Activated naive CD8-positive, alpha-beta T cell treated with anti-CD3 and anti-CD28 coated beads, Interleukin-2, amount 10 ng/mL, durations not matched to agents 7 days and 5 days (primary cell): ENCODE data around the gene HM13. TPM values are rescaled to one million over a fixed set of nuclear protein-coding genes. Genes with fewer than 3 reads are reported as not detected.
"Not testable (repeated sequence)": the region's sequence is repeated elsewhere in the genome, so short reads cannot be mapped to it uniquely, and the experiment has no call there.

Experiments
- ATAC-seq: fragments of 150-1000 bp; cut with Tn5 transposase; one replicate; pipeline ENCODE4 v1.10.0; 2021; ENCODE audit warnings: low read depth, moderate library complexity
- POLR2A ChIA-PET: fragments of 350-600 bp; sonication (Branson Sonifier 250); formaldehyde crosslinking; loops from one replicate; lab custom pipeline; 2021; ENCODE audit warnings: antibody characterized with exemption; lab: Charles Lee
- DNase-seq: peaks from one replicate; pipeline ENCODE4 v3.0.0; 2021
- H3K27ac Mint-ChIP-seq: one replicate; pipeline ENCODE4 v1.8.0; 2022; ENCODE audit warnings: mild to moderate bottlenecking, mixed read lengths
- H3K27me3 Mint-ChIP-seq: one replicate; pipeline ENCODE4 v1.8.0; 2022; ENCODE audit warnings: mild to moderate bottlenecking, moderate library complexity, mixed read lengths
- H3K36me3 Mint-ChIP-seq: one replicate; pipeline ENCODE4 v1.8.0; 2021; ENCODE audit warnings: mild to moderate bottlenecking, mixed read lengths
- H3K4me1 Mint-ChIP-seq: one replicate; pipeline ENCODE4 v1.8.0; 2021; ENCODE audit warnings: mixed read lengths
- H3K4me3 Mint-ChIP-seq: one replicate; pipeline ENCODE4 v1.8.0; 2022; ENCODE audit warnings: mild to moderate bottlenecking, moderate library complexity, mixed read lengths
- H3K9me3 Mint-ChIP-seq: one replicate; pipeline ENCODE4 v1.8.0; 2021; ENCODE audit warnings: mixed read lengths
- total RNA-seq, 2 experiments: library from RNA; stranded (reverse); gene quantifications; one replicate each; pipeline ENCODE4 v1.2.3, GENCODE V29; 2021

HM13 gene
- total RNA-seq, 2 experiments from 2014 or later, result 112 to 120 TPM

DNA sequence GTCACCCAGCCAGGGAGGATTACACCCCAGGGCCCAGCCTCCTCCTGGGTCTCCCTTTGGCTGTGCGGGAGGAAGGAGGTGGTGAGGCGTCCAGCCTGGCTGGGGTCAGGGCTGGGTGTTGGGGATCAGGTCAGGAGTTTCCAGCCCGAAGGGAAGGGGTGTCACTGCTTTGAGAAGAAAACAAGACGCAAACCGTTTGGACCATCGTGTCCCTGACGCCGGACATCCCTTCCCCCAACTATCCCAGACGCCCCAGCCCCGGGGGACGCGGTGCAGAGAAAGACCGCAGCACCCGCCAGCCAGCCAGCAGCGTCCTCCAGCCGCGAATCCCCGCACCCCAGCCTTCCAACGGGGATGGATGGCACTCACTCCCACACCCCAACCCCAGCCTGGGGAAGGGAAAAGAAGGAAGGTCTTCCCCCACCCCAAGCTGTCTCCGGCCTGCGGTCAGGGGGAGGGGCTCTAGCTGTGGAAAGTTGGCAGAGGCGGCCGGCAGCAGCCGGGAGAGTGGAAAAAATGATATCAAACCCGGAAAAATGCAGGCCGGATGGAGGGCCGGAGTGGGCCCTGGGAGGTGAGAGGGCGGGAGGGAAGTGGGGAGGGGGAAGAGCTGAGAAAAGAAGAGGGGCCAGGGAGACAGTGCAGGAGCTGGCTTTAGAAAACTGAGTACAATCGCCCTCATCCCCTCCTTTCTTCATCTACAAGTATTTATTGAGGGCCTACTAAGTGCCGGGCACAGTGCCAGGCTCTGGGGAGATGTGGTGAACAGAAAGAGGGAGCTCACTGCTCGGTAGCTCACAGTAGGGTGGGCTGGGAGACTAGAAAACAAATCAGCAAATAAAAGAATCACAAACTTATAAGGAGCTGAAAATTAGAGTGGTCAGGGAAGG, 28.5 kb upstream of the HM13 start:
- DNase-seq (no peak), ATAC-seq (no peak)
- Mint-ChIP-seq H3K4me3 (no peak overlapping the region), H3K9me3 (no peaks in the 10 kb centered on the region), H3K27me3 (peaks cover 34% of the 10 kb centered on the region), H3K4me1 (peaks cover 3% of the 10 kb centered on the region), H3K36me3 (no peaks in the 10 kb centered on the region), H3K27ac (no peak overlapping the region)
- POLR2A ChIA-PET, result no interaction called here

DNA sequence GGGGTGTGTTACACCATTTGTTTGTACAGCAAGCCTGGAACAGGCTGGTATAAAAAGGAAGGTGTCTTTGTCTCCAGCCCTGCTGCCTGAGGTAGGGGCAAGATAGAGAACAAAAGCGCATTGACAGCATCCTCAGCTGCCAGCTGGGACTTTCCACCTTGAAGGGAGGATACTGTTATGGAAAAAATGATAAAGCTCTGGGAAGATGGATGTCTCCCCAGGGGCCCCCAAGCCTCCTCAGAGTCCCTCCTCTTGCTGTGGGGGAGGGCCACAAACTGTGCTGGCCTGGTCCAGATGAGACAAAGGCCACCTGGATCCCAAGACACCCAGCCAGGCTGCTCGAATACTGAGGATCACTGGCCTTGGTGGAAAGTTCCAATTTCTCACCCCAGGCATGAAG, 26.1 kb upstream of the HM13 start:
- DNase-seq, result no peak
- Mint-ChIP-seq H3K4me3 (no peak overlapping the region), H3K27me3 (peaks cover 27% of the 10 kb centered on the region), H3K36me3 (no peaks in the 10 kb centered on the region), H3K9me3 (no peaks in the 10 kb centered on the region), H3K27ac (no peak overlapping the region), H3K4me1 (peaks cover 3% of the 10 kb centered on the region)
- POLR2A ChIA-PET, result no interaction called here
- no peak for ATAC-seq

DNA sequence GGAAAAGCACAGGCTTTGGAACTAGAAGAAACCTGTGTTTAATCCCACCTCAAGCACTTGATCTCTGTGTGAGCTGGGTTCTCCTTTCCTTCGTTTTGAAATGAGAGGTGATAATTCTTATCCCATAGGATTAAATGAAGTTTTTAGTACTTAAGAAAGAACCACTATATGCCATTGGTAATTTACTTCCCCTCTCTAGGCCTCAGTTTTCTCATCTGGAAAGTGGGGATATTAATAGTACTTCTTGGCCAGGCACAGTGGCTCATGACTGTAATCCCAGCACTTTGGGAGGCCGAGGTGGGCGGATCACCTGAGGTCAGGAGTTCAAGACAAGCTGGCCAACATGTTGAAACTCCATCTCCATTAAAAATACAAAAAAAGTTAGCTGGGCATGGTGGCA, 25.1 kb upstream of the HM13 start:
- peaks cover 3% of the 10 kb centered on the region for H3K4me1 Mint-ChIP-seq
- no peaks in the 10 kb centered on the region for H3K36me3 Mint-ChIP-seq
- peaks cover 29% of the 10 kb centered on the region for H3K27me3 Mint-ChIP-seq
- POLR2A ChIA-PET, result no interaction called here
- H3K27ac Mint-ChIP-seq, result no peak overlapping the region
- ATAC-seq (no peak), DNase-seq (no peak)
- H3K4me3 Mint-ChIP-seq, result no peak overlapping the region
- no peaks in the 10 kb centered on the region for H3K9me3 Mint-ChIP-seq

DNA sequence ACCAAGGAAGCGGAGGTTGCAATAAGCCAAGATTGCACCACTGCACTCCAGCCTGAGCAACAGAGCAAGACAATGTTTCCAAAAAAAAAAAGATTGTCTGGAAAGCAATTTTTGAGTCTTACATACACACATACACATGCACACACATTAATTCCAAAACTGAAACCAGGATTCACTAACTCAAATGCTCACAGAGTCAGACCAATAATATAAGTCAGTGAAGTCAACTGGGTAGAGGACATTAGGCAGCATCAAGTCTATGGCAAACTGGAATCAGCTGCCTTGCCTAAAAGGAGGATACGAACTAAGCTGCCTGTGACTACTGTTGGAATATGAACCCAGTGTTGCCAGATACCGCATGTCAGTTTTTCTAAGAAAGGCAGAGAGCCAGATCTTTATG, 23.5 kb upstream of the HM13 start:
- Mint-ChIP-seq H3K4me3 (no peak overlapping the region), H3K36me3 (no peaks in the 10 kb centered on the region), H3K4me1 (peaks cover 3% of the 10 kb centered on the region), H3K27ac (no peak overlapping the region), H3K27me3 (peaks cover 26% of the 10 kb centered on the region), H3K9me3 (no peaks in the 10 kb centered on the region)
- POLR2A ChIA-PET, result no interaction called here
- ATAC-seq, result no peak
- no peak for DNase-seq

DNA sequence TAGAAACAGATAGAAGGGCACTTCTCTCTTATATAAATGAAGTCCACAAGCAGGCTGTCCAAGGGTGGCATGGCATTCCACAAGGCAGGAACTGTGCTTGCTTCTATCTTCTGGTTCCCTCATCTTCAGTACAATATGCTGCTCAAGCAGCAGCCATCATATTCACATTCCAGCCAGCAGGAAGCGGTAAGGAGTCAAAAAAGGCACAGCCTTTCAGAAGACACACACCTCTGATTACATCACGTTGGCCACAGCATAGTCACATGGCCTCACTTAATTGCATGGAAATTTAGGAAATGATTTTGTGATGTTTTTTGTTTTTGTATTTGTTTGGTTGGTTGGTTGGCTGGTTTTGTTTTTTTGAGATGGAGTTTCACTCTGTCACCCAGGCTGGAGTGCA, 20.1 kb upstream of the HM13 start:
- Mint-ChIP-seq H3K36me3 (no peaks in the 10 kb centered on the region), H3K4me3 (no peak overlapping the region), H3K27me3 (peaks cover 15% of the 10 kb centered on the region), H3K4me1 (no peaks in the 10 kb centered on the region), H3K9me3 (no peaks in the 10 kb centered on the region), H3K27ac (no peak overlapping the region)
- ATAC-seq (no peak), DNase-seq (no peak)
- POLR2A ChIA-PET, result no interaction called here

DNA sequence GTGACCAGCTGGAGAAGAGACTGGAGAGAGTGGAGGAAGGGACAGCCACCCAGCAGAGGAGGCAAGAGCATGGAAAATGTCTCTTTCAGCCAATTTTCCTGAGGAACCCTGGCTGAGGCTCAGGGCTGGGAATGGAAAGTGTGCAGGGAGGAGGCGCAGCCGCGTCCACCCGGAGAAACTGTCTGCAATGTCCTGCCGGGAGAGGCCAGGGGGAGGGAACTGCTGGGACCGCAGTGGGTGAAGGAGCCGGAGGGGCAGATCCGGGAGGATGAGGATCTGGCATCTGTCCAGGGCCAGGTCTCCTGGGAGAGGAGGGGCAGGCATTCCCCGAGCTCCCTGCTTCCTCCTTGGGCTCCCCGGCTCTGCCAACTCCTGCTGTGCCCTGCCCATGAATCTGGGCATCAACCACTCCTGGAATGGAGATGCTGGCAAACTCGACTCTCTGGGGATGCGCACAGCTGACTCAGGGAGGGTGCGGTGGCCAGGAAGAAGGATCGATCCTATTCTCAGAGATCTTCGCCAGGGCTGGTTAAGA, 17.4 kb upstream of the HM13 start:
- Mint-ChIP-seq H3K4me3 (no peak overlapping the region), H3K27ac (no peak overlapping the region), H3K9me3 (no peaks in the 10 kb centered on the region), H3K4me1 (no peaks in the 10 kb centered on the region), H3K36me3 (no peaks in the 10 kb centered on the region), H3K27me3 (peaks cover 15% of the 10 kb centered on the region)
- DNase-seq (no peak), ATAC-seq (no peak)
- POLR2A ChIA-PET, result interaction anchor here (0.6 kb wide), 1 partner anchor 54 kb away, joined by 4 read pairs; no protein-coding TSS in a partner anchor

DNA sequence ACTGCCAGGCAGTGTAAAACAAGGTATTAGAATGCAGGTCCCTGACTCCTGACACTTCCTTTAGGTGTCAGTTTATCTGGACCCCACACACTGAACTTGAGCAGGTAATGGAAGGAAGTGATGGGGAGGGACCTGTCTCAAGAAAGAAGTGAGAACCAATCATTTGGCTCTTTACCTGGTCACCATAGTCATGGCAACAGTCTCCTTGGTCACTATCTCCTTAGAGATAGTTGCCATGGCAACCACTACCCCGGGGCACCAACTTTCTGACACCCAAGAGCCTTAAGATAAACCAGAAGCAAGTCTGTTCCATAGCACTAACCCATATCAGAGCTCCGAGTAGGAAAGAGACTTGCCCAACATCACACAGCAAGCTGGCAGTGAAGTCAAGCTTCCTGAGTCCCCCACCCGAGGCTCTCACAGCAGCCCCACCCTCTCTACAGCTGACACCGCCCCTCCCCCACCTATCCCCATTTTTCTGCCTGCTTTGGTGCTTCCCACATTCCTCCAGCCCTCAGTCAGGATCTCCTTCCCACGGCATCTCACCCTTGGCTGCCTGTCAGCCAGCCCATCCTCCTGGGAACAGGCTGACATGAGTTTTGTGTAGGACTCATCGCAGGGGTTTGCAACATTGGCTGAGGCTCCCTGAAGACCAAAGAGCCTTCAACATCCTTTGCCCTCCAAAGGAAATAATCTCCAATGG, 16.3 kb upstream of the HM13 start:
- Mint-ChIP-seq H3K27me3 (peaks cover 15% of the 10 kb centered on the region), H3K4me3 (no peak overlapping the region), H3K36me3 (no peaks in the 10 kb centered on the region), H3K27ac (no peak overlapping the region), H3K4me1 (no peaks in the 10 kb centered on the region), H3K9me3 (no peaks in the 10 kb centered on the region)
- DNase-seq, result no peak
- no peak for ATAC-seq
- POLR2A ChIA-PET, result no interaction called here

DNA sequence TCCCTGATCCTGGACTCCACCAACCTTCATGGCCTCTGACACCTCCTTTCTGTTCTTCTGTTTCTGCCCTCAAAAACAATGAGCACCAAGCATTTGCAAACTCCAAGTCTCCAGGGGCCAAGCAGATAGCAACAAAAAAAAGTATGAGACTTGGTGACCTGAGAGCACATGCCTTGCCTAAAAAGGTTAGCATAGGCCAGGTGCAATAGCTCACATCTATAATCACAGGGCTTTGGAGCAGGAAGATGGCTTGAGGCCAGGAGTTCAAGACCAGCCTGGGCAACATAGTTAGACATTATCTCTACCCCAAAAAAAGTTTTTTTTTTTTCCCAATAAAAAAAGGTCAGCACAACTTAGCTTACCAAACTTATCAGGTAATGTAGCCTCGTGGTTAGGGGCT, 13.7 kb upstream of the HM13 start:
- no peak for DNase-seq
- H3K27ac Mint-ChIP-seq, result no peak overlapping the region
- peaks cover 2% of the 10 kb centered on the region for H3K4me1 Mint-ChIP-seq
- POLR2A ChIA-PET, result no interaction called here
- H3K36me3 Mint-ChIP-seq, result no peaks in the 10 kb centered on the region
- H3K27me3 Mint-ChIP-seq, result peaks cover 13% of the 10 kb centered on the region
- no peak for ATAC-seq
- H3K4me3 Mint-ChIP-seq, result no peak overlapping the region
- no peaks in the 10 kb centered on the region for H3K9me3 Mint-ChIP-seq

DNA sequence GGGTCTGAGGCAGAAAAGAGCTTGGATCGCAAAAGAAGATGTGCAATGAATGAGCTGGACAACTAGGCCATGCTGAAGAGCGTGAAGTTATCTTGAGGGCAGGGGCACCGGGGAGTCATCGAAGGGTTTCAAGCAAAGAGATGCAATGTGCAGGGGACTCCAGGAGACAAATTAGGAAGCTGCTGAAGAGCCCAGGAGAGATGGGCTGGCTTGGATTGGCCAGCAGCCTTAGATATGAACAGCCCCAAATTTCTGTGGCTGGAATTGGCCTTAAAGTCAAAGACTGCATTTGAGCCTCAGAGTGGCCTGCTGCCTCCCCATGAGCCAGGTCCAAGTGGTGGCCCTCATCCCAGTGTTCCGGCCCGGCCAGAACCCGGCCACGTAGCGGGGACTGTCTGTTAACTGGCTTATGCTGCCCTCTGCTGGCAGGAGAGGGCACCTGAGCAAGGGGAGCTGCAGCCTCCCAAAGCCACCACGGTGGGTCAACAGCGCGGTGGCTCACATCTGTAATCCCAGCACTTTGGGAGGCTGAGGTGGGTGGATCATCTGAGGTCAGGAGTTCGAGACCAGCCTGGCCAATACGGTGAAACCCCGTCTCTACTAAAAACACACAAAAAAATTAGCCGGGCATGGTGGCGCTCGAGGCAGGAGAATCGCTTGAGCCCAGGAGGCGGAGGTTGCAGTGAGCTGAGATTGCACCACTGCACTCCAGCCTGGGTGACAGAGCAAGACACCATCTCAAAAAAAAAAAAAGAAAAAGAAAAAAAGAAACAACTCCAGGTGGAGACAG, 11.2 kb upstream of the HM13 start:
- H3K4me3 Mint-ChIP-seq, H3K9me3 Mint-ChIP-seq, H3K27ac Mint-ChIP-seq, H3K36me3 Mint-ChIP-seq, H3K4me1 Mint-ChIP-seq, H3K27me3 Mint-ChIP-seq: not testable (repeated sequence)
- peak; percentile 77 for DNase-seq
- ATAC-seq, result peak; percentile 95
- POLR2A ChIA-PET, result interaction anchor here (0.6 to 1.0 kb wide), 5 partner anchors 11 to 449 kb away, joined by 3 to 5 read pairs (median 3); partner anchors contain the start of genes HM13 and PDRG1

DNA sequence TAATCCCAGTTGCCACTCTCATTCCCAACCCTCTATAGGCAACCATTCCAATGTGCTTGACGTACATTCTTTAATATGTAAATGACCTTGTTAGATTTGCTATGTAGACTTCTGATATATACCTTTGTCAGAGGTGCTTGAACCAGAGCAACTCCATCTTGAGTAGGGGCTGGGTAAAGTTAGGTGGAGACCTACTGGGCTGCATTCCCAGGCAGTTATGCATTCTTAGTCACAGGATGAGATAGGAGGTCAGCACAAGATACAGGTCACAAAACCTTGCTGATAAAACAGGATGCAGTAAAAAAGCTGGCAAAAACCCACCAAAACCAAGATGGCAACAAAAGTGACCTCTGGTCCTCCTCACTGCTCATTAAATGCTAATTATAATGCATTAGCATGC, 8.3 kb upstream of the HM13 start:
- H3K9me3 Mint-ChIP-seq, result no peaks in the 10 kb centered on the region
- peaks cover 12% of the 10 kb centered on the region for H3K27me3 Mint-ChIP-seq
- ATAC-seq (no peak), DNase-seq (no peak)
- H3K4me3 Mint-ChIP-seq, result no peak overlapping the region
- H3K4me1 Mint-ChIP-seq, result peaks cover 2% of the 10 kb centered on the region
- no peak overlapping the region for H3K27ac Mint-ChIP-seq
- POLR2A ChIA-PET, result no interaction called here
- no peaks in the 10 kb centered on the region for H3K36me3 Mint-ChIP-seq

DNA sequence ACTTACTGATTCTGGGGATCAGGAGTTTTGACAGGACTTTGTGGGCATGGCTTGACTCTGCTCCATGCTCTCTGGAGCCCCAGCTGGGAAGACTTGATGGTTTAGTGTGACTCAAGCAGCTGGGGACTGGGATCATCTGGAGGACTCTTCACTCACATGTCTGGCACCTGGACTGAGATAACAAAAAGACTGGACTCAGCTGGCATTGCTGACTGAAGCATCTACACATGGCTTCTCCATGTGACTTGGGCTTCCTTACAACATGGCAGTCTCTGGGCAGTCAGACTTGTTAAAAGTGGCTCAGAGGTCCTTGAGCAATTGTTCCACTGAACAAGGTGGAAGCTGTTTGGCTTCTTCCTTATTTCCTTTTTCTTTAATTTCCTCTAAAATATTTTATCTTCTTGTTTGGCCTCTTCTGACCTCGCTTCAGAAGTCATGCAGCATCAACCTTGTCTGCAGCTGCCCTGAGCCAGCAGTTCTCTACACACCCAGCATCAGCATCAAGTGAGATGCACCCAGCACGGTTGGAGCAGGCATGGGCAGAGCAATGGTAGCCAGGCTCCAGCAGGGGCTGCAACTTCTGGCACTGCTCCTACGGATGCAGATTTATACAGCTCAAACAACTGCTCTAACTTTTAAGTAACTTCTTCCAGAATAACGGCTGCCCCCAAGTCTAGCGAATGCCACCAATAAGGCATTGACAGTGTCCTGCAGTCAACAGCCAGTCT, 5.6 kb upstream of the HM13 start:
- POLR2A ChIA-PET, result interaction anchor here (1.6 kb wide), 1 partner anchor 64 kb away, joined by 3 read pairs; no protein-coding TSS in a partner anchor
- ATAC-seq (no peak), DNase-seq (no peak)
- Mint-ChIP-seq H3K4me1 (peaks cover under 1% of the 10 kb centered on the region), H3K27ac (no peak overlapping the region), H3K9me3 (no peaks in the 10 kb centered on the region), H3K36me3 (no peaks in the 10 kb centered on the region), H3K27me3 (peaks cover 12% of the 10 kb centered on the region), H3K4me3 (no peak overlapping the region)

DNA sequence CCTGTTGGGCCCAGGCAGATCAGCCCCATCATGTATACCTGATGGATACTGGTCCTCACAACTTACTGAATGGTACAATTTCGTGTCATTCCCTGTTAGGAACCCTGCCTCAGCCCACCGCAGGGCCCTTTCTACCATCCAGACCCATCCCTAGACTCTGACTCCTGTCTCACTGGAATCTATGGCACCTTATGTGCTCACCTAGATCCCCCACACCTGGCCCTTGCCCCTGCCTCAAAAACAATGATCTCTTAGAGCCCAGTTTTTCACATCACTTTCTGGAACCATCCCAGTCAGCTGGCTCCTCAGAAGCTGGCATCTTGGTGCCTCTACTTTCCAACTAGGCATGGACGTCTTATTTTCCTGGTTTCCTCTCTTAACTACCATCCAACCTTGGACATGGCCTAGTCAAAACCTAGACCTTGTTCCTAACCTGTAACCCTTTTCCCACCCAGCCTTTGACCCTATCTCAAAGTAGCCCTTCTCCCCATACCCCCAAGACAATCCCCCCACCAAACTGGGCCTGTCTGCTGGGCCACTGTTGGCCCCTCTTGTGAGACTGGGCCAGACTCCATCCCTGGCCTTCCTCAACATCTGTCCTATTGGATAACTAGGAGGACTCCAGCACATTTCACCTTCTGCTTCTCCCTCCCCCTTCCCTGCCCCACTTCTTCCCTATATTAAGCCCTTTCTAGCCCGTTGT, 981 bp downstream of the HM13 start:
- POLR2A ChIA-PET, result interaction anchor here (1.1 kb wide), 1 partner anchor 58 kb away, joined by 3 read pairs; no protein-coding TSS in a partner anchor
- no peak overlapping the region for H3K4me3 Mint-ChIP-seq
- H3K27me3 Mint-ChIP-seq, result peaks cover 3% of the 10 kb centered on the region
- ATAC-seq, result no peak
- no peaks in the 10 kb centered on the region for H3K9me3 Mint-ChIP-seq
- no peak for DNase-seq
- H3K4me1 Mint-ChIP-seq, result peaks cover 10% of the 10 kb centered on the region
- no peak overlapping the region for H3K27ac Mint-ChIP-seq
- H3K36me3 Mint-ChIP-seq, result peaks cover 7% of the 10 kb centered on the region
